BJ (cell line): ENCODE data around the gene SPON1. TPM values are rescaled to one million over a fixed set of nuclear protein-coding genes. Genes with fewer than 3 reads are reported as not detected.

ENCODE experiments used
- CTCF ChIA-PET: fragments of 350-600 bp; formaldehyde crosslinking; extraction: SDS; loops from one replicate; lab custom pipeline; 2021; ENCODE audit warnings: antibody characterized with exemption, inconsistent platforms; lab: Yijun Ruan, JAX
- POLR2A ChIA-PET: fragments of 300-600 bp; sonication (Branson Sonifier 250); formaldehyde crosslinking; extraction: SDS; loops from one replicate; lab custom pipeline; 2021; ENCODE audit warnings: antibody characterized with exemption; lab: Charles Lee
- DNase-seq: peaks from one replicate; pipeline ENCODE4 v3.0.0-alpha.2; 2011; ENCODE audit warnings: low read depth
- H3K27me3 ChIP-seq: 2 replicates; pipeline ENCODE4 v1.6.0; 2011; ENCODE audit warnings: low read length; ENCODE audit not compliant: control insufficient read depth, insufficient read depth
- H3K36me3 ChIP-seq: 2 replicates; pipeline ENCODE4 v1.5.1; 2011; ENCODE audit warnings: low read length; ENCODE audit not compliant: control insufficient read depth, insufficient read depth
- H3K4me3 ChIP-seq: 2 replicates; pipeline ENCODE4 v1.5.1; 2011; ENCODE audit warnings: low read depth, mild to moderate bottlenecking, control low read depth, low read length
- CTCF ChIP-seq: IDR thresholded peaks from 2 replicates; pipeline ENCODE4 v1.5.1; 2011; ENCODE audit warnings: low read depth, mild to moderate bottlenecking, control low read depth, inconsistent platforms, low read length, moderate library complexity; ENCODE audit not compliant: insufficient read depth
- polyA plus RNA-seq: library from polyadenylated mRNA; depleted of rRNA; stranded (reverse); fragments of >200 nt; gene quantifications from 2 replicates; pipeline ENCODE4 v1.2.3, GENCODE V29; 2011

Gene SPON1
- polyA plus RNA-seq, 1 experiment, result not detected

DNA sequence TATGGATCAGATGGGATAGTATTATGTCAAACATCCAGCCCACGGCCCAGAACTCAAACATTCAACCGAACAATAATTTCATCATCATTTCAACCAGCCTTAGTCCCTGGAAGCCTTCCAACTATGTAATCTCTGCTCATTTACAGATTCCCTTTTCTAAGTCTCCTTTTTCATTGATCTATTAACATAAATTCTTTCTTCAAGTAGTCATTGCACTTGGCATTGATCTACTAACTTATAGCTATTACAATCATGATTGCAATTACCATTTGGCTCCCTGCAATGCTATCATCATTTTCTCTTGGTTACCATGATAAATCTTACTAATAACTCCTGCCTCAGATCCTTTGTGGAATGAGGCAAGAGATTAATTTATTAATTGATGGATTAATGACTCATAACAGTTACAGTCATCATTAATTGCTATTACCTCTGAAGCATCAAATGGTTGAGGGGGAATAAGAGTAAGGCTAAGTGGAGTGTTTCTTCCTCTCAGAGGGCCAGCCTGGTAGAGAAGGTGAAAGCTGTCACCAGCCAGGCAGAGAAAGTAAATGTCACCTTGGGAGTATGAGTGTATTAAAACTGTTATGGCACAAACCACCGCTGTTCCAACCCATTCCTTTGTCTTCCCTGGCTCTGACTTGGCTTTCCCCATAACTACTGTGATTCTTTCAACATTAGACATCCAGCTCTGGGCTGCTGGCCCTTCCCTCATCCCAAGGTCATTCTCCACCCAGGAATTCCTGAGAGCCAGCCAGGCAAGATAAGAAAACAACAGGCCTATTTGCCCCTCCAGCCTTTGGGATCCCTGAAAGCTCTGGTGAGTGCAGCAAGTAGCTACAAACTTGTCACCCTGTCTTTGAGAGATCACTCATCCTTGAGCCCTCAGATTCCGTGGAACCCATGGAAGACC is 221.8 kb downstream of the SPON1 start:
- POLR2A ChIA-PET, result no interaction called here
- Histone ChIP-seq H3K4me3 (no peak overlapping the region), H3K27me3 (peaks cover 2% of the 10 kb centered on the region; the same call in 1 of the 2 replicates), H3K36me3 (no peaks in the 10 kb centered on the region)
- no peak for DNase-seq
- CTCF ChIA-PET, result interaction anchor here (1.0 kb wide), 1 partner anchor 228 kb away, joined by 3 read pairs; no protein-coding TSS in a partner anchor
- no peak for TF ChIP-seq CTCF

GRCh38 chr11:14185461-14185860 is 222.9 kb downstream of the SPON1 start:
- POLR2A ChIA-PET, result no interaction called here
- Histone ChIP-seq H3K36me3 (no peaks in the 10 kb centered on the region), H3K4me3 (no peak overlapping the region), H3K27me3 (peaks cover 2% of the 10 kb centered on the region)
- no peak for TF ChIP-seq CTCF
- CTCF ChIA-PET, result no interaction called here
- no peak for DNase-seq

- DNase-seq, result no peak
Measured at GRCh38 chr11:14186046-14186775, 223.7 kb downstream of the SPON1 start.

GRCh38 chr11:14189874-14190273 is 227.4 kb downstream of the SPON1 start:
- Histone ChIP-seq H3K36me3 (no peaks in the 10 kb centered on the region), H3K27me3 (no peaks in the 10 kb centered on the region; the same call in 1 of the 2 replicates), H3K4me3 (no peak overlapping the region)
- POLR2A ChIA-PET, result no interaction called here
- TF ChIP-seq CTCF, result no peak
- DNase-seq, result no peak
- CTCF ChIA-PET, result no interaction called here

More at GRCh38 chr11:14186046-14186775, 223.7 kb downstream of the SPON1 start:
- ChIA-PET POLR2A (no interaction called here), CTCF (no interaction called here)
- no peaks in the 10 kb centered on the region for H3K36me3 ChIP-seq
- peaks cover 2% of the 10 kb centered on the region for H3K27me3 ChIP-seq
- no peak for TF ChIP-seq CTCF
- no peak overlapping the region for H3K4me3 ChIP-seq
